Testis (tissue), 3 donors: ENCODE data around the gene HOXB3. TPM values are rescaled to one million over a fixed set of nuclear protein-coding genes. Genes with fewer than 3 reads are reported as not detected.

Source experiments
- DNase-seq: peaks from one replicate; pipeline ENCODE4 v3.0.0-alpha.2; 2019
- H3K27ac ChIP-seq, 2 donors: fragments of 200-600 bp; sonication (generic); one replicate each; pipeline ENCODE4 v1.5.1; 2019
- H3K27me3 ChIP-seq: fragments of 200-600 bp; sonication (generic); one replicate; pipeline ENCODE4 v1.5.1; 2019
- H3K36me3 ChIP-seq: fragments of 200-600 bp; sonication (generic); one replicate; pipeline ENCODE4 v1.5.1; 2017; ENCODE audit warnings: low read depth; ENCODE audit errors: missing control alignments
- H3K4me1 ChIP-seq: fragments of 200-600 bp; sonication (generic); one replicate; pipeline ENCODE4 v1.5.1; 2019
- H3K4me3 ChIP-seq, 2 donors: fragments of 200-600 bp; sonication (generic); one replicate each; pipeline ENCODE4 v1.5.1; 2017 to 2019
- H3K9me3 ChIP-seq: fragments of 200-600 bp; sonication (generic); one replicate; pipeline ENCODE4 v1.5.1; 2017
- CTCF ChIP-seq, 3 experiments: fragments of 450-650 bp in 2 of 3; fragments of 200-600 bp in 1 of 3; sonication (generic) in 1 of 3; IDR thresholded peaks; one replicate each; pipeline ENCODE4 v1.5.1; 2016 to 2019; ENCODE audit warnings: antibody characterized with exemption in 3 of 3, mild to moderate bottlenecking in 2 of 3, moderate library complexity in 1 of 3
- POLR2A ChIP-seq: fragments of 450-650 bp; IDR thresholded peaks from one replicate; pipeline ENCODE4 v1.6.1; 2017; ENCODE audit warnings: antibody characterized with exemption, mild to moderate bottlenecking, moderate library complexity
- WGBS, 2 donors: methylation state at CpG; one replicate each; pipeline ENCODE4 v1.1.5; 2018; 5-methylcytosine and 5-hydroxymethylcytosine counted together
- intact Hi-C: fragments of 100-400 bp; cut with DNase I; formaldehyde crosslinking; loops from one replicate; pipeline ENCODE4 v1.15.1; 2023; ENCODE audit warnings: low total_unique reads
- polyA plus RNA-seq: library from polyadenylated mRNA; stranded (reverse); fragments of 350-450 nt; fragmentation: Illumina TruSeq; extraction: RNeasy Lipid Tissue Mini Kit (QIAGEN cat#74804); gene quantifications from one replicate; pipeline ENCODE4 v1.2.3, GENCODE V29; 2014; ENCODE audit warnings: low read depth, low replicate concordance; ENCODE audit not compliant: insufficient read depth
- total RNA-seq, 2 donors: library from RNA; depleted of rRNA; stranded (reverse); fragments of >200 nt; gene quantifications; one replicate each; pipeline ENCODE4 v1.2.3, GENCODE V29; 2016

HOXB3 gene
- total and polyA plus RNA-seq, 3 donors from 2014 or later: 9.2 to 11.4 (median 10.6) TPM

GRCh38 chr17:48597528-48597777 is 7.4 kb upstream of the HOXB3 start:
- H3K4me3 ChIP-seq: peak overlapping the region; percentile 37 to 38
- no peak for TF ChIP-seq CTCF (IDR thresholded peaks at IDR 0.05)
- no peak for TF ChIP-seq POLR2A
- H3K36me3 ChIP-seq: no peaks in the 10 kb centered on the region
- H3K9me3 ChIP-seq: no peaks in the 10 kb centered on the region
- H3K27me3 ChIP-seq: no peaks in the 10 kb centered on the region
- peaks cover 4% of the 10 kb centered on the region for H3K4me1 ChIP-seq
- no peak for DNase-seq
- intact Hi-C loops: loop anchor here (10.0 kb wide), 1 partner anchor 103 kb away; no protein-coding TSS in a partner anchor
- H3K27ac ChIP-seq: no peak overlapping the region
- 1 to 3% methylated on average over 14 of the region's 16 CpGs for WGBS, 2 donors

GRCh38 chr17:48596735-48597527 is 6.9 kb upstream of the HOXB3 start:
- 12 to 16% methylated on average over 23 to 25 of the region's 26 CpGs for WGBS, 2 donors
- peak overlapping the region; percentile 37 to 38 for H3K4me3 ChIP-seq
- H3K9me3 ChIP-seq: no peaks in the 10 kb centered on the region
- no peak overlapping the region for H3K27ac ChIP-seq
- H3K4me1 ChIP-seq: no peaks in the 10 kb centered on the region
- intact Hi-C loops: loop anchor here (10.0 kb wide), 1 partner anchor 102 kb away; no protein-coding TSS in a partner anchor
- H3K36me3 ChIP-seq: no peaks in the 10 kb centered on the region
- H3K27me3 ChIP-seq: no peaks in the 10 kb centered on the region
- no peak for DNase-seq
- TF ChIP-seq POLR2A (no peak), CTCF (IDR thresholded peaks at IDR 0.05) (no peak)

- TF ChIP-seq CTCF (IDR thresholded peaks at IDR 0.05) (no peak), POLR2A (no peak)
- Histone ChIP-seq H3K36me3 (no peaks in the 10 kb centered on the region), H3K27me3 (no peaks in the 10 kb centered on the region), H3K27ac (no peak overlapping the region), H3K9me3 (no peaks in the 10 kb centered on the region), H3K4me3 (peak overlapping the region in 1 of 2 donors; percentile 12), H3K4me1 (no peaks in the 10 kb centered on the region)
- WGBS, 2 donors: 9 to 15% methylated on average over 39 to 54 of the region's 54 CpGs
- intact Hi-C loops: loop anchor here (10.0 kb wide), 1 partner anchor 101 kb away; no protein-coding TSS in a partner anchor
- no peak for DNase-seq
These were observed 6.1 kb upstream of the HOXB3 start for GRCh38 chr17:48596000-48596734.

GRCh38 chr17:48595278-48595999 is 5.4 kb upstream of the HOXB3 start:
- no peak for DNase-seq
- Histone ChIP-seq H3K27me3 (no peaks in the 10 kb centered on the region), H3K4me3 (no peak overlapping the region), H3K9me3 (no peaks in the 10 kb centered on the region), H3K36me3 (no peaks in the 10 kb centered on the region), H3K27ac (no peak overlapping the region), H3K4me1 (no peaks in the 10 kb centered on the region)
- 34 to 48% methylated on average over 24 to 25 of the region's 25 CpGs for WGBS, 2 donors
- intact Hi-C loops: loop anchor here (10.0 kb wide), 1 partner anchor 101 kb away; no protein-coding TSS in a partner anchor
- TF ChIP-seq POLR2A (no peak), CTCF (IDR thresholded peaks at IDR 0.05) (no peak)
